ENCODE results near the gene RUNX2. TPM values are rescaled to one million over a fixed set of nuclear protein-coding genes. Genes with fewer than 3 reads are reported as not detected.

RUNX2 gene
- total and polyA plus RNA-seq, 2 donors from 2014 or later: 2.3 to 4.7 TPM

GRCh38 chr6:45706319-45706718 lies 378.2 kb downstream of the RUNX2 start:
- H3K36me3 ChIP-seq (ENCODE audit: control insufficient read depth in 2 of 3, insufficient read depth in 3 of 3, low read length in 3 of 3): no peaks in the 10 kb centered on the region
- H3K9ac ChIP-seq (ENCODE audit: low read length in 3 of 3): no peak overlapping the region
- no peak overlapping the region for H3K27ac ChIP-seq (ENCODE audit: low read depth in 2 of 2, low read length in 2 of 2)
- DNase-seq (no peak), FAIRE-seq (no peak)
- no peaks in the 10 kb centered on the region for H3K27me3 ChIP-seq (ENCODE audit: control insufficient read depth, insufficient read depth, low read length)
- intact Hi-C loops (cut with DNase I): no loop called here
- H3K4me3 ChIP-seq (ENCODE audit: low read length in 3 of 3): no peak overlapping the region
- no peak for TF ChIP-seq CTCF (IDR thresholded peaks at IDR 0.05; ENCODE audit: borderline replicate concordance, extremely low read depth, insufficient read depth)
- no peaks in the 10 kb centered on the region for H3K9me3 ChIP-seq (ENCODE audit: control insufficient read depth in 2 of 3, insufficient read depth in 1 of 3, low read length in 3 of 3)
- no peaks in the 10 kb centered on the region for H3K4me1 ChIP-seq (ENCODE audit: control insufficient read depth in 2 of 3, insufficient read depth in 2 of 3, low read depth in 1 of 3, low read length in 3 of 3)

GRCh38 chr6:45707176-45707575 lies 379.0 kb downstream of the RUNX2 start:
- intact Hi-C loops (cut with DNase I): no loop called here
- FAIRE-seq: no peak

GRCh38 chr6:45709781-45710220 lies 381.7 kb downstream of the RUNX2 start:
- no peak overlapping the region for H3K27ac ChIP-seq (ENCODE audit: low read depth in 2 of 2, low read length in 2 of 2)
- no peak for TF ChIP-seq CTCF (IDR thresholded peaks at IDR 0.05; ENCODE audit: borderline replicate concordance, extremely low read depth, insufficient read depth)
- no peaks in the 10 kb centered on the region for H3K9me3 ChIP-seq (ENCODE audit: control insufficient read depth in 2 of 3, insufficient read depth in 1 of 3, low read length in 3 of 3)
- intact Hi-C loops (cut with DNase I): no loop called here
- DNase-seq: no peak
- no peaks in the 10 kb centered on the region for H3K36me3 ChIP-seq (ENCODE audit: control insufficient read depth in 2 of 3, insufficient read depth in 3 of 3, low read length in 3 of 3)
- no peaks in the 10 kb centered on the region for H3K27me3 ChIP-seq (ENCODE audit: control insufficient read depth, insufficient read depth, low read length)
- H3K9ac ChIP-seq (ENCODE audit: low read length in 3 of 3): no peak overlapping the region
- H3K4me3 ChIP-seq (ENCODE audit: low read length in 3 of 3): no peak overlapping the region
- no peak for FAIRE-seq
- H3K4me1 ChIP-seq (ENCODE audit: control insufficient read depth in 2 of 3, insufficient read depth in 2 of 3, low read depth in 1 of 3, low read length in 3 of 3): peaks cover 0 to 3% (median 0%) of the 10 kb centered on the region in 3 donors

More at GRCh38 chr6:45707176-45707575, 379.0 kb downstream of the RUNX2 start:
- H3K9me3 ChIP-seq (ENCODE audit: control insufficient read depth in 2 of 3, insufficient read depth in 1 of 3, low read length in 3 of 3): no peaks in the 10 kb centered on the region
- no peak overlapping the region for H3K4me3 ChIP-seq (ENCODE audit: low read length in 3 of 3)
- H3K27ac ChIP-seq (ENCODE audit: low read depth in 2 of 2, low read length in 2 of 2): no peak overlapping the region
- H3K4me1 ChIP-seq (ENCODE audit: control insufficient read depth in 2 of 3, insufficient read depth in 2 of 3, low read depth in 1 of 3, low read length in 3 of 3): no peaks in the 10 kb centered on the region
- H3K27me3 ChIP-seq (ENCODE audit: control insufficient read depth, insufficient read depth, low read length): no peaks in the 10 kb centered on the region
- DNase-seq: no peak
- TF ChIP-seq CTCF (IDR thresholded peaks at IDR 0.05; ENCODE audit: borderline replicate concordance, extremely low read depth, insufficient read depth): no peak
- no peaks in the 10 kb centered on the region for H3K36me3 ChIP-seq (ENCODE audit: control insufficient read depth in 2 of 3, insufficient read depth in 3 of 3, low read length in 3 of 3)
- H3K9ac ChIP-seq (ENCODE audit: low read length in 3 of 3): no peak overlapping the region

- DNase-seq: no peak
Measured at GRCh38 chr6:45710304-45710821, 382.2 kb downstream of the RUNX2 start.

More at GRCh38 chr6:45710304-45710821, 382.2 kb downstream of the RUNX2 start:
- no peaks in the 10 kb centered on the region for H3K27me3 ChIP-seq (ENCODE audit: control insufficient read depth, insufficient read depth, low read length)
- no peaks in the 10 kb centered on the region for H3K36me3 ChIP-seq (ENCODE audit: control insufficient read depth in 2 of 3, insufficient read depth in 3 of 3, low read length in 3 of 3)
- intact Hi-C loops (cut with DNase I): no loop called here
- no peak overlapping the region for H3K27ac ChIP-seq (ENCODE audit: low read depth in 2 of 2, low read length in 2 of 2)
- no peak for TF ChIP-seq CTCF (IDR thresholded peaks at IDR 0.05; ENCODE audit: borderline replicate concordance, extremely low read depth, insufficient read depth)
- no peak for FAIRE-seq
- H3K9ac ChIP-seq (ENCODE audit: low read length in 3 of 3): no peak overlapping the region
- H3K9me3 ChIP-seq (ENCODE audit: control insufficient read depth in 2 of 3, insufficient read depth in 1 of 3, low read length in 3 of 3): no peaks in the 10 kb centered on the region
- peaks cover 0 to 3% (median 0%) of the 10 kb centered on the region in 3 donors for H3K4me1 ChIP-seq (ENCODE audit: control insufficient read depth in 2 of 3, insufficient read depth in 2 of 3, low read depth in 1 of 3, low read length in 3 of 3)
- no peak overlapping the region for H3K4me3 ChIP-seq (ENCODE audit: low read length in 3 of 3)
